ENCODE data around the gene SHLD2. TPM values are rescaled to one million over a fixed set of nuclear protein-coding genes. Genes with fewer than 3 reads are reported as not detected.
"Not testable (repeated sequence)": the region's sequence is repeated elsewhere in the genome, so short reads cannot be mapped to it uniquely, and the experiment has no call there.

Gene SHLD2
- total RNA-seq, 1 donor from 2014 or later: 32.7 TPM

DNA sequence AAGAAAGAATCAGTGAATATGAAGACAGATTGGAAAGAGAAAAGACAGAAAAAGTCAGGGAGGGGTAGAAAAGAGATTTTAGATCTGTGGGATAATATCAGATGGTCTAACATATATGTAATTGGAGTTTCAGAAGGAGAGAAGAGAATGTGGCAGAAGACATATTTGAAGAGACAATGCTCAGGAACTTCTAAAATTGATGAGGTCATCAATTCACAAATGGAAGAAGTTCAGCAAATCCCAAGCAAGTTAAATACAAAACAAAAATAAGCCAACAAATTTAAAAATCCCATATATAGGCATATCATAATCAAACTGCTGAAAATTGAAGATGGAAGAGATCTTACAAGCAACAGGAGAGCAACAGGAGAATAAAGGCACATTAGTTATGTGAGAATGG lies 42.5 kb downstream of the SHLD2 start:
- DNase-seq (ENCODE audit: low spot score): not testable (repeated sequence)

DNA sequence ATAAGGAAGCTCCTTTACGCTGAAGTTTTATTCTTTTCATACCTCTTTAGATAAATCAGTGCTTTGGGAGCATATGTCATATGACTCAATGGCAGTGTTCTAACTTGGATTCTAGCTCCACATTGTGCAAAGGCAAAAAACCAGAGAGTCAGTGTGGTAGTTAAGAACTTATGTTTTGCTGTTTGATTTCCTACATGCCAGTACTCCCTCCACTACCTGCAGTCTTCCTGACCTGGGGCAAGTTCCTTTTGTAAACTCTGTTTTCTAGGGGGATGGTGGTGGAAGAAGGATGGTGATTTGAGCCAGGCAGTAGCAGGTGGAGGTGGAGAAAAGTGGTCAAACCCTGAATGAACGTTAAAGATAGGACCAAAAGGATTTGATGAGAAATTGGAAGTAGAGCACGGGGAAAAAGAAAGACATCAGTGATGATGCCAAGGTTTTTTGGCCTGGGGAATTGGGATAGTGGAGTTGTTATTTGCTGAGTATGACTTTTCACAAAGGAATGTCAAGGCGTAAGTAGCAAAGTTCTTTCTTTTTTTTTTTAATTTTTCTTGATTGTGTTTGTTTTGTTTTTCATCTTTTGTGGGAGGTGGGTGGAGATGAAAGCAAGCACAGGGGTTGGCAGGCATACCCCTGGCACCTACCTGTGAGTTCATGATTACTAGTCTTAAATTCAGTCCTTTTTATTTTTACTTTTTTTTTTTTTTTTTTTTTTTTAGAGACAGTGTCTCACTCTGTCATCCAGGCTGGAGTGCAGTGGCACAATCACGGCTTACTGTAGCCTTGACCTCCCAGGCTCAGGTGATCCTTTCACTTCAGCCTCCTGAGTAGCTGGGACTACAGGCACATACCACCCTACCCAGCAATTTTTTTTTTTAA lies 47.5 kb downstream of the SHLD2 start:
- not testable (repeated sequence) for DNase-seq (ENCODE audit: low spot score)

DNA sequence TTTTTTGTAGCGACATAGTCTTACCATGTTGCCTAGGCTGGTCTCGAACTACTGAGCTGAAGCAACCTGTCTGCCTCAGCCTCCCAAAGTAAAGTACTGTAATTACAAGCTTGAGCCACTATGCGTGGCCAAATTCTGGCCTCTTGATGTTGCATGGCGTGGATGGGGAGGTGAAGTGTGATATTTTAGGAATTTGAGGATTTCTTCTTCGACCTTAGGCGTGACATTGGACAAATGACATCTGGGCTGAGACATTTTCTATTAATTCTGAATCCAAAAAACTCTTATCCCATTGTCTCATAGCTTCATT lies 48.1 kb downstream of the SHLD2 start:
- not testable (repeated sequence) for DNase-seq (ENCODE audit: low spot score)

DNA sequence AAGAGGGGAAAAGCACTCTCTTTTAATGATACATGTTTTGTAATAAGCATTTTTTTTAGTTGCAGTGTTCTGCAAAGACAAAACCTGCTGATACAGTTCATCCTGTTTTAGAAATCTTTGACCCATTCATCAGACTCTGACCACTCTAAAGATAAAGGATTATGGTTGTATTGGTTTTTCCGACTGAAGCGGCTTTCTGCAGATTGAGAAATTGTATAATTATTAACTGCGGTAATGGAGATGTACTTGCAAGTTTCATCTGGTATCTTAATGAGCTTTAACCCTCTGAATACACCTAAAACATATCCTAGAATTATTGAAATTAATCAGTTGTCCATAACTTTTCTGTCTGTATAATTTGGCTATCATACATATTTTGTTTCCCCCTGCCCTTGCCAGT lies 50.6 kb downstream of the SHLD2 start:
- not testable (repeated sequence) for DNase-seq (ENCODE audit: low spot score)

DNA sequence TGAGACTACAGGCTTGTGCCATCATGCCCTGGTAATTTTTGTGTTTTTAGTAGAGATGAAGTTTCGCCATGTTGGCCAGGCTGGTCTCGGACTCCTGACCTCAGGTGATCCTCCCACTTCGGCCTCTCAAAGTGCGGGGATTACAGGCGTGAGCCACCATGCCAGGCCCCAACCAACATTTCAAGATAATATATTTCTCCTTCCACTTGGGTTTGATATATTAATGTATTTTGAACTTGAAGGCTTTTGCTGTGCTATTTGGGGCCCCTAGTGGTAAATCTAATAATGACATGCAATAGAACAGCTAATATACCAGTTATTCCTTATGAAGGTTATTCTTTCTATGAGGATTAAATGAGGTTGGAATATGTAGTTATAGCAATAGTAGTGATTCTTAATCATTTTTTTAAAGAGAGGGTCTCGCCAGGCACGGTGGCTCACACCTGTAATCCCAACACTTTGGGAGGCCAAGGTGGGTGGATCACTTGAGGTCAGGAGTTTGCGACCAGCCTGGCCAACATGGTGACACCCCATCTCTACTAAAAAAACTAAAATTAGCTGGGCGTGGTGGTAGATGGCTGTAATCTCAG lies 54.1 kb downstream of the SHLD2 start:
- not testable (repeated sequence) for DNase-seq (ENCODE audit: low spot score)

DNA sequence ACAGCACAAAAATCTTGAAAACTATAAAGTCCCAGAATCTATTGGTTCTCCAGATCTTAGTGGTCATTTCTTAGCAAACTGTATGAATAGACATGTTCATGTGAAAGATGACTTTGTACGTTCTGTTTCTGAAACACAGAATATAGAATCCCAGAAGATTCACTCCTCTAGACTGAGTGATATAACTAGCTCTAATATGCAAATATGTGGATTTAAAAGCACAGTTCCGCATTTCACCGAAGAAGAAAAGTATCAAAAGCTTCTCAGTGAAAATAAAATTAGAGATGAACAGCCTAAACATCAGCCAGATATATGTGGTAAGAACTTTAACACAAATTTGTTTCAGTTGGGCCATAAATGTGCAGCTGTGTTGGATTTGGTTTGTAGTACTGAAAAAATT lies 56.5 kb downstream of the SHLD2 start:
- DNase-seq (ENCODE audit: low spot score): not testable (repeated sequence)

DNA sequence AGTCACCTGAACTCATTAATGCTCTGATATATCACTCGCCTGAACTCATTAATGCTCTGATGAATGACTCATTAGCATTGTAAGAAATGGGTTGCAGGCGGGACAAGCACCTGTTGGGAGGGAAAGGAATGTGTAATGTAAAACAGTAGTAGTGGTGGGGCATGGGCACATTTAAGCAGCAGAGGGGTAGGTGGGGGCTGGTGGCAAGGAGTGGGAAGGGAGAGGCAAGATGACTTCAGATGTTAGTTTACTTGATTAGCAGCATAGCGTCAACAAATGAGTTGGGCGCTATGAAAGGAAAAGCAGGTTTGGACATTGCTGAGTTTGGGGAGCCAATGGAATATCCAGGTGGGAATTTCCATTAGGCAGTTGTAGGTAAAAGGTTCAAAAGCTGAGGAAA lies 61.8 kb downstream of the SHLD2 start:
- not testable (repeated sequence) for DNase-seq (ENCODE audit: low spot score)

DNA sequence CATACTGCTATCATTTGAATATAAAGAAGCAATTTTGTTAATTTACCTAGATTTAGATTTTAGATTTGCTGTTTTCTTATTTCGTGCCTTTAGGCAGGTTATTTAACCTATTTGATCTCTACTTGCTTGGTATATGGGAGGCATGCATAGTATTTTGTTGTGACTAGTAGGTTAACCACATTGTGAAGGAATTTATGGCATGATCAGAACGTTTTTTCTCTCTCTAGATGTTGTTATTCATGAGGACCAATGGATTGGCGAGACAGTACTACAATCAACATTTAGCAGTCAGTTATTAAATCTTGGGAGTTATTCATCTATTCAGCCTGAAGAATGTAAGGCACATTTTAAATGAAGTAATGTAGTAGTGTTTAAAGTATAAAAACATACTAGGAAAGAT lies 62.8 kb downstream of the SHLD2 start:
- not testable (repeated sequence) for DNase-seq (ENCODE audit: low spot score)

DNA sequence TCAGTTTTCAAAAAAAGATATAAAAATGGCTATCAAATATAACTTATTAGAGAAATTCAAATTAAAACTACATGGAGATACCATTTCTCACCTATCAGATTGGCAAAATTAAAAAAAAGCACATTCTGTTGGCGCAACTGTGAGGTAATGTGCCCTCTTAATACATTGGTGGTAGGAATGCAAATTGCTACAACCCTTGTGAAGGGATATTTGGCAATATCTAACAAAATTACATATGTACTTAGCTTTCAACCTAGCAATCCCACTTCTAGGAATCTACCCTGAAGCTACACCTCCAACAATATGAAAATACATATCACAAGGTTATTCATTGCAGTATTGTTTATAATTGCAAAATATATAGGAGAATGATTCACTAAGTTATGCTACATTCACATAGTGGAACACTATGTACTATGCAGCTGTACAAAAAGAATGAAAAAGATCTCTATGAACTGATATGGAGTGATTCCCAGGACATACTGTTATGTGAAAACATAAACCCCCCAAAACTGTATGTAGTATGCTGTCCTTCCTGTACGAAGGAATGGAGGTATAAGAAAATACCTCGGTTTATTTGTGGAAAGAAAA lies 67.8 kb downstream of the SHLD2 start:
- not testable (repeated sequence) for DNase-seq (ENCODE audit: low spot score)

DNA sequence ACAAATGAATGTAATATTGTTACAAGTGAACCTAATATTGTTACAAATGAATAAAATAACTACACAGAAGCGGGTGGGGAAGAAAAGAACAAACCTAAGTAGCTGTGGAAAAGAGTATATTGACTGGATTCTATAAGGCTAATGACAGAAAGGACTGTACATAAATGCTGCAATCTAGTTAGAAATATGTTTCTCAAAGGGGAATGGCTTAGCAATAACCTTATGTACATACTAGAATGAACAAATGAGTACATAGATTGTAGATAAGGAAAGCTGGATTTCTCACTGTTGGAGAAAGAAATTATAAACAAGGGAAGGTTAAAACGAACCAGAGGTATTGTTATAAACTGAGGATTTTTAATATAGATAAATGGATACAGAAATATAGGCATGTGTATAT lies 68.4 kb downstream of the SHLD2 start:
- DNase-seq (ENCODE audit: low spot score): not testable (repeated sequence)

DNA sequence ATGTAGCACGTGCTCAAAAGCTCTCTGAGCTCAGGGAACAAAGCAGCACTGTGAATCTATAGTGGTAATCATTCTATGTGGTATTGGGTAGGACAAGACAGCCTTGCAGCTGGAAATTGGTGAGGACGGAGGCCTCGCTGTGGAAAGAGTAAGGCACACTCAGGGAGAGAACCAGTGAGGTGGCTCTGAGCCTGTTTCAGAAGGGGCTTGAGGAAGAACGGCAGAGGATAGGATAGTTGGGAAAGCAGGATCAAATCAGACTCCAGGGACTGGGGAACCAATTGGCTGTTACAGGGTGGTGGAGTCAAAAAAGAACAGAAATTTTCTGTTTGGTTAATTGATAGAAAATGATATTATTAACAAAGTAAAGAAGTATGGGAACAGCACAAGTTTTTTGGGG lies 74.9 kb downstream of the SHLD2 start:
- not testable (repeated sequence) for DNase-seq (ENCODE audit: low spot score)

DNA sequence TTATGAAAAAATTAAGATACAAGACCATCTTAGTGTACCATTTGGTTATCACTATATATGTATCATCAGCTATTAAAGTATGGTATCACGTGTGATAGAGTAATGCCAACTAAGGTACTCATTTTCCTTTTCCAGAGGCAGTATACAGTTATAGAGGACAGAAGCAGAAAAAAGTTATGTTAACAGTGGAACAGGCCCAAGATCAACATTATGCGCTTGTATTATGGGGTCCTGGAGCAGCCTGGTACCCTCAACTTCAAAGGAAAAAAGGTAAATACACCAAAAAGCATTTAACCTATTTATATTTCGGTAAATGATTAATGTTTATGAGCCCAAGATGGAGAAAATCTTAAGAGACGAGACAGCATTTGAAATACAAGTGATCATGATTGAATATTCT lies 75.7 kb downstream of the SHLD2 start:
- DNase-seq (ENCODE audit: low spot score): not testable (repeated sequence)

DNA sequence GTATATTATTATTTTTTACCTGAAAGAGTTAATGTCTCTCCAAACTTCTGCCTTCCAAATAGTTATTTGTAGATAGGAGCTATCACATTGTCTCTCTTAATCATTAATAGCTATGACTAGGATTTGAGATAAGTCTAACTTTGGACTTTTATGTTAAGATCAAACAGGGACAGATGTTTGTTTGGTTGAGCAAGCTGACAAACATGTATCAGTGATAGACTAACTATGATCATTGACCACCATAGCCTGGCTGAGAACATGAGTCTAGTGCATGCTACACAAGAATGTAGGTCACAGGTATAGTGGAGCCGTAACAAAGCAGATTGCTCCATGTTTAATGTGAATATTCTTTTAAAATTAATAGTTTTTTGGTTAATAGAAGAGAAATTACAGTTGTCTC lies 76.7 kb downstream of the SHLD2 start:
- not testable (repeated sequence) for DNase-seq (ENCODE audit: low spot score)

DNA sequence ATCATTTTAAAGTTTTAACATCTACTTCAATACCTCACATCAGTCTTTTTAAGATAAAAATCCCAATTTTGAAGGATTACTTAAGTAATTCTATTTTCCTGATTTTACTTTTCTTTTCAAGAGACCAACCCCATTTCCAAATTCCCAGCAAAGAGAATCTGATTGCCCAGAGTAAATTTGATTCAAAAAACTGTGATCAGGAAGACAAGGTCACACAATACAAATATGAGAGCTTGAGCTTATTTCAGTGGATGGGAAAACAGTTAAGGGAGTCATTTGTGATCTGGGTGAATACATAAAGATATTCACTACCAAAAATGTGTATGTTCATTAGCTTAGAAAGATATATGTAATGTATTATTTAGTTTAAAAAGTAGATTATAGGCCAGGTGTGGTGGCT lies 77.2 kb downstream of the SHLD2 start:
- DNase-seq (ENCODE audit: low spot score): not testable (repeated sequence)

DNA sequence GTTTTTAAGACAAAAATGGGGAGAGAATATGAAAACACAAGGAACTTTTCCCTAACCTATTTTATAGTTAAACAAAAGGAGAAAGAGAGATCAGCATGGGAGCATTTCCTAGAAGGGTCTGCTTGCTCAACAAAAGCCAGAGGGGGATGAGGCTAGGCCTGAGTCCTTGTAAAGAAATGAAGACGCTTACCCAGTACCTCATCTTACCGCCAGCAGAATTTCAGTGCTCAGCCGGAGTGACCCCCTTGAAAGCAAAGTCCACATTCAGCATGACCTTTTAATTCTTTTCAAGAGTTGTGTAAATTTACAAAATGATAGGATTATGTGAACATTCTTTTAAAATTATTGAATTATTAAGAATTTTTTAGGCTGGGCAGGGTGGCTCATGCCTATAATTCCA lies 82.6 kb downstream of the SHLD2 start:
- DNase-seq (ENCODE audit: low spot score): not testable (repeated sequence)

DNA sequence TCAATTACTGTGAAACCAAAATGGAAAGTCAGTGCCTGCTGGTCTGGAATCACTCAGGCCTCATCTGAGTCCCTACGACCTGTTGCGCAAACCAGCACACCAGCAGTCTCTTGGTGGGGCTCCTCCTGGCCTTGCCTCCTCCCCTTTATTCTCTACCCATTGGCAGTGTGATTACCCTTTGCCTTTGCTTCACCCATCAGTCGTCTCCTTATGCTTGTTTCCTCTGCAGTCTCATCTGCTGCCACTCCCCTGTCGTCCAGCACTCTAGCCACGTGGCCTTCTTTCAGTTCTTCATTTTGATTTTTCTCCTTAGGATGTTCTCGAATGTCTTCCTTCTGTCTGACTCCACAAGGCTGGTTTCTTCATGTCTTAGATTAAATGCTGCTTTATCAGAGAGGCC lies 89.4 kb downstream of the SHLD2 start:
- DNase-seq (ENCODE audit: low spot score): not testable (repeated sequence)

DNA sequence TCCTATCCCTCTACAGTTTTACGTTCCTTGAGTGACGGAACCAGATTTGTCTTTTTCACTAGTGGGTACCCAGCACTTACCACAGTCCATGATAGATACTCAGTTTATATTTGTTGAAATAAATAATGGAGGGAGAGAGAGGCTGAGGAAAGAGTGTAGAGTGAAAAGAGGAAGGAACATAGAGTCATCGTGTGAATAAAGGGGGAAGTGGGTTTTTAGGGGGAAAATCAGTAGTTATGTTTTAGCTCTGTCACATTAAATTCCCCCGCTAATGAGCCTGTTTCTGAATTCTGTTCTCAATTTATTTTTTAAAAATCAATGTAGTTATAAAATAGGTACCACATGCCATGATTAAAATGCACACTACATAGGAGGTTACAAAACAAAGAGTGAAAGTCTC lies 91.0 kb downstream of the SHLD2 start:
- DNase-seq (ENCODE audit: low spot score): not testable (repeated sequence)

DNA sequence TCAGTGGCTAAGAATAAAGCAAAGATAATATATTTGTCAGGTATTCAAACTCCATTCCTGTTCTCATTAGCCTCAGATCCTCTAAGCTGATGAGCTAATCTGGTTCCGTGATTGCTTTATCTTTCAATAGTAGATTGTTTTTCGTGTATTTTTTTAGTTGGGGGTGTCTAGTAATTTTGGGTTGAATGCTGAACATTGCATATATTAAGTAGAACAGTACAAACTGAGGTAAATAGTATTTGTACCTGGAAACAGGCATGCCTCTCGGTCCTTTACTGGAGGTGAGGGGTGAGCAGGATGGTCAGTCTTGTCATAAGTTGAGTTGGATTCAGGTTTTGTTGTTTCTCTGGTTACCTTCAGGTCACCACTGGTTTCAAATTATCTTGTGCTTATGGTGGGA lies 92.6 kb downstream of the SHLD2 start:
- not testable (repeated sequence) for DNase-seq (ENCODE audit: low spot score)

DNA sequence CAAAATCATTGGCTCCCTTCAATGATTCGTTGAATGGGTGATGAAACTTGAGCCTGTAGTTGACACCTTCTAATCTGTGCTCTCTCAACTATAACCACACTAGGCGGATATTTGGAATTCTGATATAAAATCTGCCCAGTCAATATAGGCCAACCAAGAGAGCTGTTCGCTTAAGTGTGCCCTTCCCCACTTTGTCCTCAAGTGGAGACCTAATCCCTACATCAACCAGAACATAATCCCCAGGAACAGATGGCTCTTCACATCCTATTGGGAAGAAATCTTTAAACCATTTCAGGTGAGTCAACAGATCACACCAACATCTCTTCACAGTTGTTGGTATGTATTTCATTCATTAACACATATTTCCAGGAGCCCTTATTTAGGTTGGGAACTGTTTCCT lies 96.8 kb downstream of the SHLD2 start:
- not testable (repeated sequence) for DNase-seq (ENCODE audit: low spot score)

DNA sequence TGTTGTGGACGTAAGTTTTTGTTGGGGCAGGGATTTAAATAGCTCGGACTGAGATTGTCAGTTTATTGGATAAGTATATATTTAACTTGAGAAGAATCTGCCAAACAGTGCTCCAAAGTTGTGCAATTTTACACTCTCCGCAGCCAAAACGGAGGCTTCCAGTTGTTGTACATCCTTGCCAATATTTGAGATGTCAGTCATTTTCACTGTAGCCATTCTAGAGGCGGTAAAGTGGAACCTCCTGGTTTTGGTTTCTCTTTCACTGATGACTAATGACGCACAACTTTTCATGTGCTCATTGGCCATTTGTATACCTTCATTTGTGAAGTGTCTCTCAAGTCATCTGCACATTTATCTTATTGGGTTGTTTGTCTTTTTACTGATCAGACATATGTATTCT lies 105.9 kb downstream of the SHLD2 start:
- not testable (repeated sequence) for DNase-seq (ENCODE audit: low spot score)

DNA sequence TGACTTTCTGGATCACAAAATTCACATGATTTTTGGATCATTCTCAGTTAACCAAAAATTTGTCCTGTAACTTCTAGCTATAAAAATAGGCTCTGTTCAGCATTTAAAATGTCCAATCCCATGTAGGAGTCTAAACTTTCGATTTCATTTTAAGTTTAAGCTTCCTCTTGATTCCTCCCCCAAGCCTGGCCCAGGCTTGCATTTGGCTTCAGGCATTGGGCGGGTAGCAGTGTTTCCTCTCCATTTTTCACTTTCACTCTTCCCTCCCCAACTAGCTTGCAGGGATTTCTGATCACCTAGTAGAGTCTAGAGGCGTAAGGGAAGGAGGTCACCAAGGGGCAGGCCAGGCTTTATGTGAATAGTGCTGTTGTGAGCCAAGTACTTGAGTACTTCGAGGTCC lies 109.8 kb downstream of the SHLD2 start:
- DNase-seq (ENCODE audit: low spot score): not testable (repeated sequence)

DNA sequence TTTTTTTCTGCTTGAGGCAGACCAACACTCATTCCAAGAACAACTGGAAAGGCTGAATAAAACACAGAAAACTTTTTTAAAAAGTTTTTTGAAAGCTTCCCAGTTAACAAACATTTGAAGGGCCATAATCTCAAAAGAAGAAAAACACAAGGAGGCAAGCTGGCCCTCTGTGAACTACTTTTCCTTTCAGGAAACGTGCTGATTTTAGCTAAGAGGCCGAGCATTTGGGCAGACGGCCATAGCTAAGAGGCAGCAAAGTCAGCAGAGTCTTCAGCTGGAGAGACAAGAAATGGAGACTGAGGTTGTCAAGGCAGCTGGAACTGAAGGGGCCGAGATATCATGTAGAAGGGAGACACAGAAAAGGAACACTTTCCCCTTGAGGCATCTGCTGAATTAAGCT lies 111.9 kb downstream of the SHLD2 start:
- DNase-seq (ENCODE audit: low spot score): peak; percentile 5

DNA sequence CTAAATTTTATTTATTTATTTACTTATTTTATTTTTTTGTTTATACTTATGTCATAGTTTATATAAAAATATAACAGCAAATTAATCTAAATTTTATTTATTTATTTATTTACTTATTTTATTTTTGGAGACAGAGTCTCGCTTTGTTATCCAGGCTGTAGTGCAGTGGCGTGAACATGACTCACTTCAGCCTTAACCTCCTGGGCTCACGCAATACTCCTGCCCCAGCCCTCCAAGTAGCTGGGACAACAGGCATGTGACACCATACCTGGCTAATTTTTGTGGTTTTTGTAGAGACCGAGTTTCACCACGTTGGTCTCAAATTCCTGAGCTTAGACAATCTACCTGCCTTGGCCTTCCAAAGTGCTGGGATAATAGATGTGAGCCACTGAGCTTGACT lies 115.3 kb downstream of the SHLD2 start:
- not testable (repeated sequence) for DNase-seq (ENCODE audit: low spot score)

Data from umbilical cord (tissue), 2 donors.